Activated naive CD8-positive, alpha-beta T cell (primary cell): ENCODE data around the gene CDK14.

Experiments used
- H3K27ac Mint-ChIP-seq: one replicate; pipeline ENCODE4 v1.8.0; 2021; ENCODE audit warnings: mixed read lengths
- H3K27me3 Mint-ChIP-seq: one replicate; pipeline ENCODE4 v1.8.0; 2021; ENCODE audit warnings: mixed read lengths
- H3K36me3 Mint-ChIP-seq: one replicate; pipeline ENCODE4 v1.8.0; 2021; ENCODE audit warnings: mixed read lengths
- H3K4me1 Mint-ChIP-seq: one replicate; pipeline ENCODE4 v1.8.0; 2021; ENCODE audit warnings: low read depth, mixed read lengths
- H3K4me3 Mint-ChIP-seq: one replicate; pipeline ENCODE4 v1.8.0; 2021; ENCODE audit warnings: mild to moderate bottlenecking, mixed read lengths
- H3K9me3 Mint-ChIP-seq: one replicate; pipeline ENCODE4 v1.8.0; 2021; ENCODE audit warnings: low read depth, mixed read lengths

Gene CDK14

GRCh38 chr7:90586091-90586490 is 10.0 kb upstream of the CDK14 start:
- Mint-ChIP-seq H3K4me1 (no peaks in the 10 kb centered on the region), H3K27me3 (no peaks in the 10 kb centered on the region), H3K36me3 (no peaks in the 10 kb centered on the region), H3K4me3 (no peak overlapping the region), H3K9me3 (no peaks in the 10 kb centered on the region), H3K27ac (no peak overlapping the region)

- no peak overlapping the region for H3K27ac Mint-ChIP-seq
- no peaks in the 10 kb centered on the region for H3K27me3 Mint-ChIP-seq
- H3K4me3 Mint-ChIP-seq, result no peak overlapping the region
- H3K9me3 Mint-ChIP-seq, result no peaks in the 10 kb centered on the region
- no peaks in the 10 kb centered on the region for H3K4me1 Mint-ChIP-seq
- no peaks in the 10 kb centered on the region for H3K36me3 Mint-ChIP-seq
Measured at GRCh38 chr7:90587766-90588165, 8.4 kb upstream of the CDK14 start.

GRCh38 chr7:90592033-90592432 is 4.1 kb upstream of the CDK14 start:
- no peak overlapping the region for H3K4me3 Mint-ChIP-seq
- peaks cover 10% of the 10 kb centered on the region for H3K4me1 Mint-ChIP-seq
- peaks cover 15% of the 10 kb centered on the region for H3K27me3 Mint-ChIP-seq
- H3K36me3 Mint-ChIP-seq, result no peaks in the 10 kb centered on the region
- no peak overlapping the region for H3K27ac Mint-ChIP-seq
- no peaks in the 10 kb centered on the region for H3K9me3 Mint-ChIP-seq

- Mint-ChIP-seq H3K27ac (no peak overlapping the region), H3K27me3 (peaks cover 26% of the 10 kb centered on the region), H3K9me3 (no peaks in the 10 kb centered on the region), H3K36me3 (no peaks in the 10 kb centered on the region), H3K4me3 (no peak overlapping the region), H3K4me1 (peaks cover 16% of the 10 kb centered on the region)
Measured at GRCh38 chr7:90593205-90593604, 2.9 kb upstream of the CDK14 start.

- no peaks in the 10 kb centered on the region for H3K36me3 Mint-ChIP-seq
- H3K27me3 Mint-ChIP-seq, result peaks cover 33% of the 10 kb centered on the region
- peak overlapping the region; percentile 83 for H3K4me3 Mint-ChIP-seq
- H3K9me3 Mint-ChIP-seq, result no peaks in the 10 kb centered on the region
- peaks cover 16% of the 10 kb centered on the region for H3K4me1 Mint-ChIP-seq
- no peak overlapping the region for H3K27ac Mint-ChIP-seq
Measured at GRCh38 chr7:90594751-90595317, 1.3 kb upstream of the CDK14 start.

- peak overlapping the region; percentile 83 for H3K4me3 Mint-ChIP-seq
- H3K9me3 Mint-ChIP-seq, result no peaks in the 10 kb centered on the region
- no peaks in the 10 kb centered on the region for H3K36me3 Mint-ChIP-seq
- peaks cover 16% of the 10 kb centered on the region for H3K4me1 Mint-ChIP-seq
- peaks cover 35% of the 10 kb centered on the region for H3K27me3 Mint-ChIP-seq
- no peak overlapping the region for H3K27ac Mint-ChIP-seq
Measured at GRCh38 chr7:90595342-90595800, 750 bp upstream of the CDK14 start.

- H3K4me1 Mint-ChIP-seq, result peaks cover 16% of the 10 kb centered on the region
- H3K27me3 Mint-ChIP-seq, result peaks cover 44% of the 10 kb centered on the region
Measured at GRCh38 chr7:90596671-90597562, 796 bp downstream of the CDK14 start.

GRCh38 chr7:90597563-90598253 is 1.6 kb downstream of the CDK14 start:
- Mint-ChIP-seq H3K27ac (no peak overlapping the region), H3K4me1 (peaks cover 16% of the 10 kb centered on the region), H3K9me3 (no peaks in the 10 kb centered on the region), H3K4me3 (peak overlapping the region; percentile 81), H3K36me3 (no peaks in the 10 kb centered on the region), H3K27me3 (peaks cover 44% of the 10 kb centered on the region)

More at GRCh38 chr7:90596671-90597562, 796 bp downstream of the CDK14 start:
- no peak overlapping the region for H3K27ac Mint-ChIP-seq
- no peaks in the 10 kb centered on the region for H3K36me3 Mint-ChIP-seq
- peak overlapping the region; percentile 81 for H3K4me3 Mint-ChIP-seq
- H3K9me3 Mint-ChIP-seq, result no peaks in the 10 kb centered on the region

GRCh38 chr7:90599038-90599437 is 2.9 kb downstream of the CDK14 start:
- Mint-ChIP-seq H3K36me3 (no peaks in the 10 kb centered on the region), H3K4me1 (peaks cover 16% of the 10 kb centered on the region), H3K9me3 (no peaks in the 10 kb centered on the region), H3K27ac (no peak overlapping the region), H3K27me3 (peaks cover 44% of the 10 kb centered on the region), H3K4me3 (no peak overlapping the region)

GRCh38 chr7:90599892-90600555 is 3.9 kb downstream of the CDK14 start:
- H3K4me3 Mint-ChIP-seq, result no peak overlapping the region
- peaks cover 14% of the 10 kb centered on the region for H3K4me1 Mint-ChIP-seq

GRCh38 chr7:90602303-90602702 is 6.2 kb downstream of the CDK14 start:
- Mint-ChIP-seq H3K4me1 (peaks cover 5% of the 10 kb centered on the region), H3K9me3 (no peaks in the 10 kb centered on the region)

More at GRCh38 chr7:90599892-90600555, 3.9 kb downstream of the CDK14 start:
- Mint-ChIP-seq H3K27me3 (peaks cover 42% of the 10 kb centered on the region), H3K36me3 (no peaks in the 10 kb centered on the region), H3K9me3 (no peaks in the 10 kb centered on the region), H3K27ac (no peak overlapping the region)

GRCh38 chr7:90603346-90603745 is 7.2 kb downstream of the CDK14 start:
- Mint-ChIP-seq H3K9me3 (no peaks in the 10 kb centered on the region), H3K36me3 (no peaks in the 10 kb centered on the region), H3K4me1 (no peaks in the 10 kb centered on the region), H3K4me3 (no peak overlapping the region), H3K27me3 (peaks cover 25% of the 10 kb centered on the region), H3K27ac (no peak overlapping the region)

More at GRCh38 chr7:90602303-90602702, 6.2 kb downstream of the CDK14 start:
- H3K4me3 Mint-ChIP-seq, result no peak overlapping the region
- no peaks in the 10 kb centered on the region for H3K36me3 Mint-ChIP-seq
- H3K27me3 Mint-ChIP-seq, result peaks cover 34% of the 10 kb centered on the region
- H3K27ac Mint-ChIP-seq, result no peak overlapping the region

GRCh38 chr7:90604383-90604782 is 8.3 kb downstream of the CDK14 start:
- H3K4me1 Mint-ChIP-seq, result no peaks in the 10 kb centered on the region
- no peaks in the 10 kb centered on the region for H3K36me3 Mint-ChIP-seq
- H3K9me3 Mint-ChIP-seq, result no peaks in the 10 kb centered on the region
- no peak overlapping the region for H3K27ac Mint-ChIP-seq
- H3K27me3 Mint-ChIP-seq, result peaks cover 20% of the 10 kb centered on the region
- H3K4me3 Mint-ChIP-seq, result no peak overlapping the region

GRCh38 chr7:90605055-90605454 is 8.9 kb downstream of the CDK14 start:
- no peaks in the 10 kb centered on the region for H3K4me1 Mint-ChIP-seq
- H3K27ac Mint-ChIP-seq, result no peak overlapping the region
- H3K9me3 Mint-ChIP-seq, result no peaks in the 10 kb centered on the region
- H3K36me3 Mint-ChIP-seq, result no peaks in the 10 kb centered on the region
- H3K27me3 Mint-ChIP-seq, result peaks cover 20% of the 10 kb centered on the region
- H3K4me3 Mint-ChIP-seq, result no peak overlapping the region
